H9 (cell line): ENCODE results near the gene ODAD3. TPM values are rescaled to one million over a fixed set of nuclear protein-coding genes. Genes with fewer than 3 reads are reported as not detected.
A peak's percentile ranks its signal among the peaks of the same experiment; 100 is the strongest.

Source experiments
- DNase-seq: peaks from one replicate; pipeline ENCODE4 v3.0.0-alpha.2; 2017
- H2AFZ ChIP-seq: one replicate; pipeline ENCODE4 v1.6.1; 2013; ENCODE audit warnings: mild to moderate bottlenecking, low read length, control low read depth, moderate library complexity
- H2AK5ac ChIP-seq: 2 replicates; pipeline ENCODE4 v1.6.1; 2013; ENCODE audit warnings: low read length, control low read depth, mixed read lengths; ENCODE audit not compliant: insufficient read length
- H2BK120ac ChIP-seq: one replicate; pipeline ENCODE4 v1.6.1; 2013; ENCODE audit warnings: low read depth, mild to moderate bottlenecking, low read length, control low read depth, inconsistent platforms; ENCODE audit not compliant: poor library complexity, severe bottlenecking
- H2BK12ac ChIP-seq: 2 replicates; pipeline ENCODE4 v1.6.1; 2013; ENCODE audit warnings: low read length, control low read depth, mixed read lengths, low read depth; ENCODE audit not compliant: insufficient read length
- H2BK15ac ChIP-seq: 2 replicates; pipeline ENCODE4 v1.6.1; 2013; ENCODE audit warnings: low read depth, low read length, control low read depth
- H2BK20ac ChIP-seq: one replicate; pipeline ENCODE4 v1.6.1; 2013; ENCODE audit warnings: low read depth, mild to moderate bottlenecking, low read length, control low read depth, inconsistent platforms; ENCODE audit not compliant: poor library complexity, severe bottlenecking
- H2BK5ac ChIP-seq: 2 replicates; pipeline ENCODE4 v1.6.1; 2013; ENCODE audit warnings: low read length, control low read depth, mixed read lengths; ENCODE audit not compliant: insufficient read length
- H3K14ac ChIP-seq: 2 replicates; pipeline ENCODE4 v1.6.1; 2013; ENCODE audit warnings: low read length, control low read depth; ENCODE audit not compliant: insufficient read depth
- H3K18ac ChIP-seq: 2 replicates; pipeline ENCODE4 v1.6.1; 2013; ENCODE audit warnings: low read depth, mild to moderate bottlenecking, mixed read lengths, low read length, control low read depth; ENCODE audit not compliant: insufficient read length
- H3K23ac ChIP-seq: 2 replicates; pipeline ENCODE4 v1.6.1; 2013; ENCODE audit warnings: low read length, control low read depth, mixed read lengths, low read depth; ENCODE audit not compliant: insufficient read length
- H3K23me2 ChIP-seq: 2 replicates; pipeline ENCODE4 v1.6.1; 2013; ENCODE audit warnings: low read depth, mild to moderate bottlenecking, mixed read lengths, low read length, control low read depth; ENCODE audit not compliant: insufficient read length, poor library complexity, severe bottlenecking
- H3K27ac ChIP-seq: 2 replicates; pipeline ENCODE4 v1.5.1; 2013; ENCODE audit warnings: low read length, control low read depth, mixed read lengths, low read depth; ENCODE audit not compliant: insufficient read length
- H3K27me3 ChIP-seq: 2 replicates; pipeline ENCODE4 v1.6.1; 2013; ENCODE audit warnings: low read length, control low read depth, inconsistent platforms; ENCODE audit not compliant: insufficient read depth
- H3K4ac ChIP-seq: 2 replicates; pipeline ENCODE4 v1.6.1; 2013; ENCODE audit warnings: low read depth, mild to moderate bottlenecking, control low read depth, inconsistent platforms, low read length, moderate library complexity
- H3K4me1 ChIP-seq: 2 replicates; pipeline ENCODE4 v1.6.1; 2013; ENCODE audit warnings: low read length, control low read depth, inconsistent platforms; ENCODE audit not compliant: insufficient read depth
- H3K4me2 ChIP-seq: 2 replicates; pipeline ENCODE4 v1.6.1; 2013; ENCODE audit warnings: low read length, control low read depth, mixed read lengths; ENCODE audit not compliant: insufficient read length, insufficient read depth
- H3K56ac ChIP-seq: 2 replicates; pipeline ENCODE4 v1.6.1; 2013; ENCODE audit warnings: low read depth, mild to moderate bottlenecking, mixed read lengths, low read length, control low read depth; ENCODE audit not compliant: insufficient read length
- H3K79me1 ChIP-seq: 2 replicates; pipeline ENCODE4 v1.6.1; 2013; ENCODE audit warnings: low read depth, mild to moderate bottlenecking, moderate library complexity, low read length, control low read depth, inconsistent platforms; ENCODE audit not compliant: insufficient read depth, poor library complexity, severe bottlenecking
- H3K79me2 ChIP-seq: 2 replicates; pipeline ENCODE4 v1.6.1; 2013; ENCODE audit warnings: low read length, control low read depth, inconsistent platforms; ENCODE audit not compliant: insufficient read depth
- H3K9ac ChIP-seq: 2 replicates; pipeline ENCODE4 v1.6.1; 2013; ENCODE audit warnings: low read length, control low read depth, mixed read lengths; ENCODE audit not compliant: insufficient read length; ENCODE audit errors: extremely low read depth
- H3K9me3 ChIP-seq: one replicate; pipeline ENCODE4 v1.6.1; 2013; ENCODE audit warnings: low read depth, low read length, inconsistent platforms; ENCODE audit not compliant: control insufficient read depth
- H3T11ph ChIP-seq: one replicate; pipeline ENCODE4 v1.6.1; 2013; ENCODE audit warnings: mild to moderate bottlenecking, low read length, control low read depth, inconsistent platforms
- H4K20me1 ChIP-seq: one replicate; pipeline ENCODE4 v1.6.1; 2013; ENCODE audit not compliant: control insufficient read depth, insufficient read length, insufficient read depth
- H4K5ac ChIP-seq: 2 replicates; pipeline ENCODE4 v1.6.1; 2013; ENCODE audit warnings: low read depth, mild to moderate bottlenecking, mixed read lengths, low read length, control low read depth; ENCODE audit not compliant: insufficient read length
- H4K8ac ChIP-seq: replicated peaks from 2 replicates; pipeline ENCODE4 v1.6.1; 2013; ENCODE audit warnings: low read length, control low read depth, mixed read lengths, low read depth; ENCODE audit not compliant: insufficient read length
- H4K91ac ChIP-seq: 2 replicates; pipeline ENCODE4 v1.6.1; 2013; ENCODE audit warnings: low read depth, mild to moderate bottlenecking, moderate library complexity, mixed read lengths, low read length, control low read depth; ENCODE audit not compliant: insufficient read length
- H3K27ac Mint-ChIP-seq, 3 experiments: 2 replicates in 2 of 3; 3 replicates in 1 of 3; pipeline ENCODE4 v1.8.0; 2020 to 2021; ENCODE audit warnings: mixed read lengths in 3 of 3, mild to moderate bottlenecking in 1 of 3, moderate library complexity in 1 of 3
- H3K27me3 Mint-ChIP-seq: 2 replicates; pipeline ENCODE4 v1.8.0; 2021; ENCODE audit warnings: low read depth, mild to moderate bottlenecking, moderate library complexity, mixed read lengths
- H3K36me3 Mint-ChIP-seq, 3 experiments: 2 replicates in 2 of 3; 3 replicates in 1 of 3; pipeline ENCODE4 v1.8.0; 2020 to 2021; ENCODE audit warnings: low read depth in 3 of 3, mixed read lengths in 3 of 3; ENCODE audit not compliant: insufficient read depth in 1 of 3
- H3K4me1 Mint-ChIP-seq, 2 experiments: 2 replicates each; pipeline ENCODE4 v1.8.0; 2020; ENCODE audit warnings: mixed read lengths in 2 of 2
- H3K4me3 Mint-ChIP-seq, 2 experiments: 2 replicates in 1 of 2; 3 replicates in 1 of 2; pipeline ENCODE4 v1.8.0; 2020 to 2021; ENCODE audit warnings: mild to moderate bottlenecking in 2 of 2, mixed read lengths in 2 of 2, moderate library complexity in 1 of 2
- H3K9me3 Mint-ChIP-seq, 2 experiments: 2 replicates in 1 of 2; 3 replicates in 1 of 2; pipeline ENCODE4 v1.8.0; 2020; ENCODE audit warnings: mild to moderate bottlenecking in 2 of 2, mixed read lengths in 2 of 2, moderate library complexity in 1 of 2
- WGBS: extraction: QIAGEN DNeasy Blood & Tissue Kit; methylation state at CpG from one replicate; pipeline ENCODE4 v1.1.7; 2013; ENCODE audit warnings: missing lambda C conversion rate, low lambda C conversion rate, mixed read lengths; ENCODE audit not compliant: insufficient read length; ENCODE audit errors: extremely low coverage; 5-methylcytosine and 5-hydroxymethylcytosine counted together
- total RNA-seq: library from RNA; stranded (reverse); gene quantifications from 2 replicates; pipeline ENCODE4 v1.2.1, GENCODE V29; 2021
- TF ChIP-seq, protein P1 (sequence below): fragments of 200-600 bp; sonication (generic); conservative IDR thresholded peaks from 3 replicates; pipeline ENCODE4 v1.8.0; 2021; ENCODE audit warnings: antibody characterized with exemption, mild to moderate bottlenecking

The ODAD3 gene
- total RNA-seq, 1 experiment from 2014 or later = 2.5 TPM

DNA sequence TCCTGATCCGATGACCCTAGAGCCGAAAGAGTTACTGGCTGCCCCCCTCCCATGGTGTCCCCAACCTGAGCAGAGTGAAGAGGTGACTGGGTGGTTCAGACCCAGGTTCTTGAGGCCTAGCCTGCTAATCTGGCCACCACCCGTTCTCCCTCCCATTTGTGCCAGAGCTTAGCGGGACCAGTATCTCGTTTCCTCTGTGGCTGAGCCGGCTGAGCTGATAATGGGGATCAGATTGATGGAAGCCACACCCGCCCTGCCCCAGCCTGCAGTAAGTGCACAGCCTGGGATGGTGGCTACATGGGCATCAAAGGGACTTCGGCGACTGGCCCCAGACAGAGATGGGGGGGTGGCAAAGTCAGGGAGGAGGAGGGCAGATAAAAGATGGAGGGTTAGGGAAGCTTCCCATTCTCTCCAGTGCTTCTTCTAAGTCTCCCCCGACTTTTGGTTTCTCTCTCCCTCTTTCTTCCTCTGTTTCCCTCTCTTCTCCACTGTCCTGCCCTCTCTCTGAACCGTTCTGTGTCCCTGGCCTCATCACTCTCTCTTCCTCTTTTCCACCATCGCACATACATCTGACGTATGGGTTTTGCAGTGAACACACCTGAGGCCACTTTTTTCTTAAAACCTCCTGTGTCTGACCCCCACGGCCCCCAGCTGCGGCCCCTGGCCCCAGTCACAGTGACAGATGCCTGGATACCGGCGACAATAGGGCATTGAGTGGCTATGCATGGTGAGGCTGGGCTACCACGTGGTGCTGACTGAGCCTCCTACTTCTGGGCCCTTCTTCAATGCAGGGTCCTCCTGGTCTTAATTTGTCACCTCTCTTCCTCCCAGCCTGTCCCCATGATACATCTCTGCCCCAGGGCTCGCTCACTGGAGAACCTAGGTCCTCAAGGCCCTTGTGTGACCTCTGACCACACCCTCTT lies 43.5 kb upstream of the ODAD3 start:
- Mint-ChIP-seq H3K27me3 (peaks cover 43% of the 10 kb centered on the region), H3K4me1 (peaks cover 4 to 18% of the 10 kb centered on the region in 2 experiments; a peak in 3 of 4 replicates), H3K4me3 (peak overlapping the region; percentile 54 to 68; a peak in 4 of 5 replicates), H3K27ac (no peak overlapping the region; a peak in 1 of 7 replicates), H3K36me3 (no peaks in the 10 kb centered on the region; a peak in 1 of 7 replicates), H3K9me3 (peaks cover 0 to 4% of the 10 kb centered on the region in 2 experiments; a peak in 3 of 5 replicates)
- Histone ChIP-seq H2BK120ac (no peak overlapping the region), H3K9me3 (no peaks in the 10 kb centered on the region), H3K23ac (no peak overlapping the region), H3K18ac (no peak overlapping the region), H4K20me1 (no peaks in the 10 kb centered on the region), H3K23me2 (peaks cover 7% of the 10 kb centered on the region), H3K27ac (no peak overlapping the region), H3K27me3 (peaks cover 12% of the 10 kb centered on the region), H3K4me1 (no peaks in the 10 kb centered on the region), H3K56ac (no peak overlapping the region), H4K91ac (no peak overlapping the region), H2AK5ac (no peak overlapping the region), H2BK5ac (no peak overlapping the region), H3K9ac (no peak overlapping the region), H3K79me2 (no peaks in the 10 kb centered on the region), H4K8ac (no peak overlapping the region), H2BK15ac (no peak overlapping the region), H2BK20ac (no peak overlapping the region), H2AFZ (no peak overlapping the region), H3K79me1 (no peaks in the 10 kb centered on the region), H4K5ac (no peak overlapping the region), H3K14ac (no peak overlapping the region), H3T11ph (no peak overlapping the region), H3K4me2 (peak overlapping the region; percentile 36), H3K4ac (no peak overlapping the region), H2BK12ac (no peak overlapping the region)
- no CpG with 5 or more reads among the region's 19 CpGs for WGBS
- TF ChIP-seq, protein P1, sequence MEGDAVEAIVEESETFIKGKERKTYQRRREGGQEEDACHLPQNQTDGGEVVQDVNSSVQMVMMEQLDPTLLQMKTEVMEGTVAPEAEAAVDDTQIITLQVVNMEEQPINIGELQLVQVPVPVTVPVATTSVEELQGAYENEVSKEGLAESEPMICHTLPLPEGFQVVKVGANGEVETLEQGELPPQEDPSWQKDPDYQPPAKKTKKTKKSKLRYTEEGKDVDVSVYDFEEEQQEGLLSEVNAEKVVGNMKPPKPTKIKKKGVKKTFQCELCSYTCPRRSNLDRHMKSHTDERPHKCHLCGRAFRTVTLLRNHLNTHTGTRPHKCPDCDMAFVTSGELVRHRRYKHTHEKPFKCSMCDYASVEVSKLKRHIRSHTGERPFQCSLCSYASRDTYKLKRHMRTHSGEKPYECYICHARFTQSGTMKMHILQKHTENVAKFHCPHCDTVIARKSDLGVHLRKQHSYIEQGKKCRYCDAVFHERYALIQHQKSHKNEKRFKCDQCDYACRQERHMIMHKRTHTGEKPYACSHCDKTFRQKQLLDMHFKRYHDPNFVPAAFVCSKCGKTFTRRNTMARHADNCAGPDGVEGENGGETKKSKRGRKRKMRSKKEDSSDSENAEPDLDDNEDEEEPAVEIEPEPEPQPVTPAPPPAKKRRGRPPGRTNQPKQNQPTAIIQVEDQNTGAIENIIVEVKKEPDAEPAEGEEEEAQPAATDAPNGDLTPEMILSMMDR = no peak
- no peak for DNase-seq
